Left lung (tissue), 10 donors: ENCODE data around the gene TSPAN11. TPM values are rescaled to one million over a fixed set of nuclear protein-coding genes. Genes with fewer than 3 reads are reported as not detected.

ENCODE experiments used
- ATAC-seq: fragments of 200-7000 bp; cut with Tn5 transposase; one replicate; pipeline ENCODE4 v1.9.1; 2020; ENCODE audit warnings: moderate library complexity
- DNase-seq, 4 donors: peaks; one replicate each; pipeline ENCODE4 v3.0.0-alpha.2; 2013 to 2020
- H3K27ac ChIP-seq, 2 donors: fragments of 200-600 bp; sonication (generic) in 1 of 2; one replicate each; pipeline versions ENCODE4 v1.5.0 to v1.8.0; 2020 to 2021
- H3K27me3 ChIP-seq, 2 donors: fragments of 200-600 bp; sonication (generic) in 1 of 2; one replicate each; pipeline versions ENCODE4 v1.5.0 to v1.8.0; 2020 to 2021
- H3K36me3 ChIP-seq, 2 donors: fragments of 200-600 bp; sonication (generic) in 1 of 2; one replicate each; pipeline versions ENCODE4 v1.5.0 to v1.8.0; 2020 to 2021
- H3K4me1 ChIP-seq, 2 donors: fragments of 200-600 bp; one replicate each; pipeline ENCODE4 v1.8.0; 2021
- H3K4me3 ChIP-seq, 2 donors: fragments of 200-600 bp; sonication (generic) in 1 of 2; one replicate each; pipeline versions ENCODE4 v1.5.0 to v1.8.0; 2020 to 2021; ENCODE audit warnings: mild to moderate bottlenecking in 1 of 2
- H3K9me3 ChIP-seq, 2 donors: fragments of 200-600 bp; sonication (generic) in 1 of 2; one replicate each; pipeline versions ENCODE4 v1.5.0 to v1.8.0; 2020 to 2021
- intact Hi-C, 2 donors: fragments of 100-400 bp; cut with DNase I; formaldehyde crosslinking; loops; one replicate each; pipeline versions ENCODE4 v1.11.2 to v1.14.2; 2022
- polyA plus RNA-seq, 6 donors: library from polyadenylated mRNA; unstranded; fragments of 120-200 nt; gene quantifications; one replicate each; pipeline ENCODE4 v1.2.1, GENCODE V29; 2013; ENCODE audit not compliant: insufficient read length in 6 of 6
- total RNA-seq, 2 donors: library from RNA; stranded (reverse); fragmentation: NEBNext Ultra II Directional; extraction: Animal tissue kit (Norgen Biotek cat#: 25700); gene quantifications; one replicate each; pipeline ENCODE4 v1.2.1, GENCODE V29; 2021
- TF ChIP-seq, protein P1 (sequence below), 2 donors: fragments of 200-600 bp; sonication (generic) in 1 of 2; IDR thresholded peaks; one replicate each; pipeline versions ENCODE4 v1.5.0 to v1.8.0; 2021; ENCODE audit warnings: antibody characterized with exemption in 2 of 2
- donor health status: DM: no; HTN: yes; CAD: no.
- donor health status: DM: no; HTN: no; CAD: no.

TSPAN11 gene
- total and polyA plus RNA-seq, 8 donors: 4.1 to 18.2 (median 14.7) TPM

DNA sequence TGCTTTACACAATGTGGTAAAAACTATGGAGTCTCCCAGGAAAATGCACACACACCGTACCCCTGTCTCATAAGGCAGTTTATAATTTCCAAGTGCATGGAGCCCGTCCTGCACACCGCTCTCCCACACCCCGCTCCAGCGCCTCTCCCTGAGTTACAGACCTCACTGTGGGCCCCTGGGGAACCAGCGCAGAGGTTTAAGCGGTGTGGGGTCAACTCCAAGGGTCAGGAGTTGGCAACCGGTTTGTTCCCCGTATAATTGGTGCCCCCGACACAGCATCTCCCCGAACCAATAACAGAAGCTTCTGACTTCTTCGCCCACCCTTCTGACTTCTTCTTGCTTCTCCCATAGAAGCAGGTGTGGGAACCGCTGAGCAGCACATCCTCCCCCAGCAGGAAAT is 88.7 kb downstream of the TSPAN11 start:
- Histone ChIP-seq H3K27ac (no peak overlapping the region), H3K9me3 (no peaks in the 10 kb centered on the region), H3K4me3 (no peak overlapping the region), H3K27me3 (no peaks in the 10 kb centered on the region), H3K4me1 (no peaks in the 10 kb centered on the region), H3K36me3 (no peaks in the 10 kb centered on the region)
- intact Hi-C loops: no loop called here
- TF ChIP-seq, protein P1, sequence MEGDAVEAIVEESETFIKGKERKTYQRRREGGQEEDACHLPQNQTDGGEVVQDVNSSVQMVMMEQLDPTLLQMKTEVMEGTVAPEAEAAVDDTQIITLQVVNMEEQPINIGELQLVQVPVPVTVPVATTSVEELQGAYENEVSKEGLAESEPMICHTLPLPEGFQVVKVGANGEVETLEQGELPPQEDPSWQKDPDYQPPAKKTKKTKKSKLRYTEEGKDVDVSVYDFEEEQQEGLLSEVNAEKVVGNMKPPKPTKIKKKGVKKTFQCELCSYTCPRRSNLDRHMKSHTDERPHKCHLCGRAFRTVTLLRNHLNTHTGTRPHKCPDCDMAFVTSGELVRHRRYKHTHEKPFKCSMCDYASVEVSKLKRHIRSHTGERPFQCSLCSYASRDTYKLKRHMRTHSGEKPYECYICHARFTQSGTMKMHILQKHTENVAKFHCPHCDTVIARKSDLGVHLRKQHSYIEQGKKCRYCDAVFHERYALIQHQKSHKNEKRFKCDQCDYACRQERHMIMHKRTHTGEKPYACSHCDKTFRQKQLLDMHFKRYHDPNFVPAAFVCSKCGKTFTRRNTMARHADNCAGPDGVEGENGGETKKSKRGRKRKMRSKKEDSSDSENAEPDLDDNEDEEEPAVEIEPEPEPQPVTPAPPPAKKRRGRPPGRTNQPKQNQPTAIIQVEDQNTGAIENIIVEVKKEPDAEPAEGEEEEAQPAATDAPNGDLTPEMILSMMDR (IDR thresholded peaks at IDR 0.05): no peak
- no peak for ATAC-seq
- peak in 1 of 4 donors; percentile 17 for DNase-seq

DNA sequence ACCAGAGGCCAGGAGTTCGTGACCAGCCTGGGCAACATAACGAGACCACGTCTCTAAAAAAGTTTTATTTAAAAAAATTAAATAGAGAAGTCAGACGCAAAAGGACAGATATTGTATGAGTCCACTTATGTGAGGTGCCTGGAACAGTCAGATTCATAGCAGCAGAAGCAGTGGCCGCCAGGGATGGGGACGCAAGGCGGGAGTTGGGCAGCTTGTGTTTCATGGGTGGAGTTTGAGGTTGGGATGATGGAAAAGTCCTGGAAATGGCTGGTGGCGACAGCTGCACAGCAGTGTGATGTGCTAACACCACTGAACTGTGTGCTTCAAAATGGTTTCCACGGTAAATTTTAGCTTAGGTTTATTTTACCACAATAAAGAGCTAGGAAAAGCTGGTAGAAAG is 89.5 kb downstream of the TSPAN11 start:
- DNase-seq (peak in 1 of 4 donors; percentile 6), ATAC-seq (no peak)
- no peak overlapping the region for H3K4me3 ChIP-seq
- TF ChIP-seq, protein P1 (IDR thresholded peaks at IDR 0.05): no peak
- H3K27ac ChIP-seq: no peak overlapping the region
- no peaks in the 10 kb centered on the region for H3K4me1 ChIP-seq
- H3K9me3 ChIP-seq: no peaks in the 10 kb centered on the region
- H3K36me3 ChIP-seq: no peaks in the 10 kb centered on the region
- intact Hi-C loops: no loop called here
- H3K27me3 ChIP-seq: no peaks in the 10 kb centered on the region

DNA sequence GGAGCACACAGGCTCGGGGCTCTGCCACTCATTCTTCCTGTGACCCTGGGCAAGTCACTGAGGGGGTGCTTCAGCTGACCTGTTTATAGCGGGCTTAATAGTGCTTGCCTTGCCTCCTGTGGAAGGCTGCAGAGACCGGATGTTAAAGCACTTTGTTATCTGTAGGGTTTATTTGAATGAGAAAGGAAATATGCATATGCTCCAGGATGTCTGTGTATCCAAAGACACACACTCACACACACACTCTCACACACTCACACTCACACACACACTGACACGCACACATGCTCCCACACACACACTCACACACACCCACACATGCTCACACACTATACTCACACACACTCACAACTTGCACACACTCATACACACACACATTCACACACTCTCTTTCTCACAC is 91.0 kb downstream of the TSPAN11 start:
- ATAC-seq: no peak
- Histone ChIP-seq H3K4me1 (no peaks in the 10 kb centered on the region), H3K9me3 (no peaks in the 10 kb centered on the region), H3K36me3 (no peaks in the 10 kb centered on the region), H3K27me3 (no peaks in the 10 kb centered on the region), H3K27ac (no peak overlapping the region), H3K4me3 (no peak overlapping the region)
- intact Hi-C loops: no loop called here
- TF ChIP-seq, protein P1 (IDR thresholded peaks at IDR 0.05): no peak
- DNase-seq: peak in 1 of 4 donors; percentile 0

DNA sequence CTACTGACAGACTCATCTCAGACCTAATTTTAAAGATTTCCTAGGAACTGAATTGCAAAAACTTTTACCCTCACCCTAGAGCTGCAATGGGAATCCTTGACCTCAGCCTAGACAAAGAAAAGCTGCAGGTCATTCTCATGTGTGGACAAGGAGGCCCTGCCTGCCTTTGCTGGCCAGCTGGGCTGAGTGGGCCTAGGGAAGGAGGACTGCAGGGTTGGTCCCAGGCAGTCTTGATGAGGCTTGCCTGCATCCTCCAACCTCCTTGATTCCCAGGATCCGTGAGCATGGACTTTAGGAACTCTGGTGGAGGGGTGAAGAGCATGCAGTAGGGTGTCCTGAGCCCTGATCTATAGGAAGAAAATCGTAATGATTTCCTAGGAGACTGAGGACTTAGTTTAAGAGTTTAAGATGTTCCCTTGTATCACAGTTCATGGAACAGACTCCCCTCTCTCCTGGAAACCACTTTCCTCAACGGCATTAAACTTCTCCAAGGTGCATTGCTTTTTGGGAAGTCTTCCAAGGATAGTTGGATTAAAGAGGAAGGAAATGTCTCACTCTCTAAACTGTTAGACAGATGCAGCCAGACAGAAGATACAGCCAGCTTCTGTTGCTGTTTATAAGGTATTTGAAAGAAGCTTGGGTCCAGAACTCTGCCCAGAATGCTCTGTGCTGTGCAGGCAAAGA is 91.7 kb downstream of the TSPAN11 start:
- ATAC-seq: no peak
- no peaks in the 10 kb centered on the region for H3K9me3 ChIP-seq
- no peaks in the 10 kb centered on the region for H3K36me3 ChIP-seq
- H3K27ac ChIP-seq: no peak overlapping the region
- H3K27me3 ChIP-seq: no peaks in the 10 kb centered on the region
- H3K4me3 ChIP-seq: no peak overlapping the region
- intact Hi-C loops: no loop called here
- DNase-seq: peak in 1 of 4 donors; percentile 7
- H3K4me1 ChIP-seq: no peaks in the 10 kb centered on the region
- TF ChIP-seq, protein P1 (IDR thresholded peaks at IDR 0.05): no peak

DNA sequence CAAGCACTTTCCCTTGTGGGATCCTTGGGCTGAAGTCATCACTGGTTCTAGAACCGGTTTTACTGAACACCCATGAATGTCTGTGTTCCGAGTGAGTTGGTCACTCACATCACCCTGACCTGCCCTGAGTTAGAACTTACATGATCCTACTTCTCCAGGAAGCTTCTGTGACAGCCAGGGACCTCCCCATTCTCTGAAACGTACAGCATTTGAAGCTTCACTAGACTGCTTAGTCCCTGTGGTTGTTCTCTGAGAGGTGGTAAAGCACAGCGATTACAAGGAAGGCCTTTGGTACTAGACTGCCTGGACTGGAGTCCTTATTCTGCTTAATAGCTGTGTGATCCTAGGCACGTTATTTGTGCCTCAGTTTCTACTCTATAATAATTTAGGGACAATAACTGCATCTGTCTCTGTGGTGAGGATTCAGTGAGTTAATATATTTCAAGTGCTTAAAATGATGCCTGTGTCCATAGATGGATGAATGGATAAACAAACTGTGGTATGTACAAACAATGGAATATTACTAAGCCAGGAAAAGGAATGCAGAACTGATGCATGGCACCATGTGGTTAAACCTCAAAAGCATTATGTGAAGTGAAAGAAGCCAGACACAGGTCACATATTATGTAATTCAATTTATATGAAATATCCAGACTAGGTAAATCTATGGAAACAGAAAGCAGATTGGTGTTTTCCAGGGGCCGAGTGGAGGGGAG is 92.4 kb downstream of the TSPAN11 start:
- H3K9me3 ChIP-seq: no peaks in the 10 kb centered on the region
- no peaks in the 10 kb centered on the region for H3K4me1 ChIP-seq
- H3K27me3 ChIP-seq: no peaks in the 10 kb centered on the region
- no peak overlapping the region for H3K27ac ChIP-seq
- H3K36me3 ChIP-seq: no peaks in the 10 kb centered on the region
- ATAC-seq (no peak), DNase-seq (peak in 1 of 4 donors; percentile 2)
- TF ChIP-seq, protein P1 (IDR thresholded peaks at IDR 0.05): no peak
- intact Hi-C loops: no loop called here
- H3K4me3 ChIP-seq: no peak overlapping the region
